Activated B cell treated with CpG ODN at 0.5 μM for 24 hours (primary cell): ENCODE data around the gene DPM2. TPM values are rescaled to one million over a fixed set of nuclear protein-coding genes. Genes with fewer than 3 reads are reported as not detected.

Experiments used
- ATAC-seq: fragments of 200-7000 bp; cut with Tn5 transposase; one replicate; pipeline ENCODE4 v1.10.0; 2021; ENCODE audit warnings: low read depth, mild to moderate bottlenecking, moderate library complexity
- CTCF ChIA-PET: fragments of 350-600 bp; sonication (Branson Sonifier 250); formaldehyde crosslinking; loops from one replicate; lab custom pipeline; 2021; ENCODE audit warnings: antibody characterized with exemption; lab: Charles Lee
- POLR2A ChIA-PET: fragments of 350-600 bp; sonication (Branson Sonifier 250); formaldehyde crosslinking; loops from one replicate; lab custom pipeline; 2021; ENCODE audit warnings: antibody characterized with exemption; lab: Charles Lee
- DNase-seq: peaks from one replicate; pipeline ENCODE4 v3.0.0; 2022
- H3K27ac Mint-ChIP-seq: one replicate; pipeline ENCODE4 v1.8.0; 2020; ENCODE audit warnings: mixed read lengths
- H3K27me3 Mint-ChIP-seq: one replicate; pipeline ENCODE4 v1.8.0; 2021; ENCODE audit warnings: mixed read lengths
- H3K36me3 Mint-ChIP-seq: one replicate; pipeline ENCODE4 v1.8.0; 2021; ENCODE audit warnings: low read depth, mixed read lengths
- H3K4me1 Mint-ChIP-seq: one replicate; pipeline ENCODE4 v1.8.0; 2021; ENCODE audit warnings: mixed read lengths
- H3K4me3 Mint-ChIP-seq: one replicate; pipeline ENCODE4 v1.8.0; 2020; ENCODE audit warnings: mild to moderate bottlenecking, mixed read lengths
- H3K9me3 Mint-ChIP-seq: one replicate; pipeline ENCODE4 v1.8.0; 2020; ENCODE audit warnings: mixed read lengths
- intact Hi-C: fragments of 100-400 bp; cut with micrococcal nuclease; formaldehyde crosslinking; loops from one replicate; pipeline ENCODE4 v1.15.1; 2024
- total RNA-seq: library from RNA; stranded (reverse); gene quantifications from 2 replicates; pipeline ENCODE4 v1.2.3, GENCODE V29; 2022
- TF ChIP-seq, protein P1 (sequence below): fragments of 200-600 bp; IDR thresholded peaks from one replicate; pipeline ENCODE4 v1.8.0; 2022; ENCODE audit warnings: antibody characterized with exemption, mild to moderate bottlenecking

DPM2 gene
- total RNA-seq, 1 donor from 2014 or later, result 50.6 TPM

DNA sequence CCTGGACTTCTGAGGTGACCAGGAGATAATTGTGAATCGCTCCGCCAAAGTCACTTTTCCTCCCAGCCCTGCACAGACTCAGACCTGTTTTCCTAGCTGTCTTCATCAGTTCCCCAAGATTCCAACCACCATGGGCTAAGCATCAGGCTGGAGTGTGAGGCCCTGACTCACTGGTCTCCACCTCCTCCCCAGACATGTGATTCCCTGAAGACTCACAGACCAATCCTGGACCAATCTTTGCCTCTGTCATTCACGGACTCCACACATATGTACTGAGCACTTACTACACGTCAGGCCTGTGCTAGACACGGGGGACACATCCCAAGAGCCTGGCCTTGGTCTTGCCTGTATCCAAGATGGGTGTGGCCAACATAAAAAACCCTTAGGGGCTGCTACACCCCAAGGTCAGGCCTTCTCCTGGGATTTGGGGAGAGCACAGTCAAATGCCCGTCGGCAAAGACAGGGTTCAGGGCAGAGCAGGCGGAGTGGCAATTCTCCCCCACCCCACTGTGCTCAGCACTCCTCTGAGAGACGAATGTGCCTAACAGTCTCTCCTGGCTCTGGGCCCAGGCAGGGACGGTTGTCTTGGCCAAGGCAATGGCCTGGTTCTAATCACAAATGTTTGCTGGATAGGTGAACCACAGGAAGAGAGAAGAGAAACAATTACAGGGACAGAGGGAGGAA is 31.2 kb upstream of the DPM2 start:
- no peak for DNase-seq
- ATAC-seq, result no peak
- TF ChIP-seq, protein P1, sequence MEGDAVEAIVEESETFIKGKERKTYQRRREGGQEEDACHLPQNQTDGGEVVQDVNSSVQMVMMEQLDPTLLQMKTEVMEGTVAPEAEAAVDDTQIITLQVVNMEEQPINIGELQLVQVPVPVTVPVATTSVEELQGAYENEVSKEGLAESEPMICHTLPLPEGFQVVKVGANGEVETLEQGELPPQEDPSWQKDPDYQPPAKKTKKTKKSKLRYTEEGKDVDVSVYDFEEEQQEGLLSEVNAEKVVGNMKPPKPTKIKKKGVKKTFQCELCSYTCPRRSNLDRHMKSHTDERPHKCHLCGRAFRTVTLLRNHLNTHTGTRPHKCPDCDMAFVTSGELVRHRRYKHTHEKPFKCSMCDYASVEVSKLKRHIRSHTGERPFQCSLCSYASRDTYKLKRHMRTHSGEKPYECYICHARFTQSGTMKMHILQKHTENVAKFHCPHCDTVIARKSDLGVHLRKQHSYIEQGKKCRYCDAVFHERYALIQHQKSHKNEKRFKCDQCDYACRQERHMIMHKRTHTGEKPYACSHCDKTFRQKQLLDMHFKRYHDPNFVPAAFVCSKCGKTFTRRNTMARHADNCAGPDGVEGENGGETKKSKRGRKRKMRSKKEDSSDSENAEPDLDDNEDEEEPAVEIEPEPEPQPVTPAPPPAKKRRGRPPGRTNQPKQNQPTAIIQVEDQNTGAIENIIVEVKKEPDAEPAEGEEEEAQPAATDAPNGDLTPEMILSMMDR, result no peak
- Mint-ChIP-seq H3K9me3 (no peaks in the 10 kb centered on the region), H3K27ac (peak overlapping the region; percentile 97), H3K4me3 (no peak overlapping the region), H3K27me3 (no peaks in the 10 kb centered on the region), H3K36me3 (peaks cover 13% of the 10 kb centered on the region), H3K4me1 (peaks cover 96% of the 10 kb centered on the region)
- ChIA-PET CTCF (interaction anchor here (0.9 kb wide), 1 partner anchor 13 kb away, joined by 3 read pairs; no protein-coding TSS in a partner anchor), POLR2A (interaction anchor here (3.1 to 5.3 kb wide), 2 partner anchors 13 to 14 kb away, joined by 16 to 93 read pairs; partner anchors contain the start of gene EEIG1)
- intact Hi-C loops, result no loop called here

DNA sequence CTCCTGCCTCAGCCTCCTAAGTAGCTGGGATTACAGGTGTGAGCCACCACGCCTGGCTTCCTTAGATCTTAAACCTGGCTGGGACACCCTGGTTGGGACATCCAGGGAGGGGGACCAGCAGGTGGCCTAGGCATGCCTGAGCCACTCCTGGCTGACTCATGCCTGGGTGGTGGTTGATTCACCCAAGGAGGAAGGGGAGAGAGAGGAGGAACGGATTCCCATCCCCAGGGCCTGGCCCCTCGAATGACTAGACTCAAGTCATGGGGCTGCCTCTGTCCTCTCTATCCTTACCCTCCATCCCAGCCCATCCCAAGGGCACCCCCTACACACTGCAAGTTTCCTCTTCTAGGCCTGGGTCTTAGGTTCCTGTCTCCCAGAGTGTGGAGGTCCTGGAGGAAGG is 30.4 kb upstream of the DPM2 start:
- ATAC-seq, result no peak
- Mint-ChIP-seq H3K27ac (peak overlapping the region; percentile 97), H3K9me3 (no peaks in the 10 kb centered on the region), H3K4me3 (no peak overlapping the region), H3K36me3 (peaks cover 21% of the 10 kb centered on the region), H3K4me1 (peaks cover 96% of the 10 kb centered on the region), H3K27me3 (no peaks in the 10 kb centered on the region)
- POLR2A ChIA-PET, result interaction anchor here (0.6 to 1.3 kb wide), 7 partner anchors 10 to 99 kb away, joined by 3 to 6 read pairs (median 3); partner anchors contain the start of gene NAIF1
- CTCF ChIA-PET, result interaction anchor here (0.9 to 1.3 kb wide), 3 partner anchors 11 to 67 kb away, joined by 3 read pairs; no protein-coding TSS in a partner anchor
- intact Hi-C loops, result no loop called here
- TF ChIP-seq, protein P1, result no peak
- no peak for DNase-seq

DNA sequence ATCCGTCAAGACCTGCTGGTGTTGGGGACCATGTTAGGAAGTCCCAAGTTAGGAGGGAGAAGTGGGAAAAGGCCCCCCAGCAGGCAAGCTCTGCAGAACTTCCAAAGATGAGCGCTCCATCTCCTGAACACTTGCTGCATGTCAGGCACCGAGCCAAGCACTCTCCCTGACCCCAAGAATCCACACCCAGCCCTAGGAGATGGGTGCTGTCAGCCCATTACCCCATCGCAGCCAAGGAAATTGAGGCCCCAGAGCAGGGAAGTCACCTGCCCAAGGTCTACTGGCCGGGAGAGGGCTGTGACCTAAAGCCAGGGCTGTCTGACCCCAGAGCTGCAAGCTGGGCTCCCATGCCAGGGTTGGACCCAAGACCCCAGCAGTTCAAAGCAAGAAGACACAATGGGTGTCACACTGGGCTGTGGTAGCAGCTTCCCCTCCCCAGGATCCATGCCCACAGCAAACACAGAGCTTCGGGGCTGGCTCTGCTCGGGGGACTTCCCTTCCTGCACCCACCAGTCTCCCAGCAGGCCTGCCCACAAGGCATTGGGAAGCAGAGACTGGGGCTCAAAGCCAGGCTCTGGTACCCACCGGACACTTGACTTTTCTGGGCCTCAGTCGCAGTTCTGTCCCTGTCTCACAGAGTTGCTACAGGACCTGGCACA is 29.6 kb upstream of the DPM2 start:
- H3K4me3 Mint-ChIP-seq, result no peak overlapping the region
- no peaks in the 10 kb centered on the region for H3K9me3 Mint-ChIP-seq
- H3K4me1 Mint-ChIP-seq, result peaks cover 96% of the 10 kb centered on the region
- ChIA-PET POLR2A (interaction anchor here (0.7 to 1.3 kb wide), 6 partner anchors 12 to 100 kb away, joined by 3 to 6 read pairs (median 3); partner anchors contain the start of gene NAIF1), CTCF (interaction anchor here (1.3 kb wide), 2 partner anchors 11 to 67 kb away, joined by 3 read pairs; no protein-coding TSS in a partner anchor)
- H3K27me3 Mint-ChIP-seq, result no peaks in the 10 kb centered on the region
- ATAC-seq (no peak), DNase-seq (no peak)
- H3K36me3 Mint-ChIP-seq, result peaks cover 24% of the 10 kb centered on the region
- H3K27ac Mint-ChIP-seq, result peak overlapping the region; percentile 97
- intact Hi-C loops, result no loop called here
- TF ChIP-seq, protein P1, result no peak

DNA sequence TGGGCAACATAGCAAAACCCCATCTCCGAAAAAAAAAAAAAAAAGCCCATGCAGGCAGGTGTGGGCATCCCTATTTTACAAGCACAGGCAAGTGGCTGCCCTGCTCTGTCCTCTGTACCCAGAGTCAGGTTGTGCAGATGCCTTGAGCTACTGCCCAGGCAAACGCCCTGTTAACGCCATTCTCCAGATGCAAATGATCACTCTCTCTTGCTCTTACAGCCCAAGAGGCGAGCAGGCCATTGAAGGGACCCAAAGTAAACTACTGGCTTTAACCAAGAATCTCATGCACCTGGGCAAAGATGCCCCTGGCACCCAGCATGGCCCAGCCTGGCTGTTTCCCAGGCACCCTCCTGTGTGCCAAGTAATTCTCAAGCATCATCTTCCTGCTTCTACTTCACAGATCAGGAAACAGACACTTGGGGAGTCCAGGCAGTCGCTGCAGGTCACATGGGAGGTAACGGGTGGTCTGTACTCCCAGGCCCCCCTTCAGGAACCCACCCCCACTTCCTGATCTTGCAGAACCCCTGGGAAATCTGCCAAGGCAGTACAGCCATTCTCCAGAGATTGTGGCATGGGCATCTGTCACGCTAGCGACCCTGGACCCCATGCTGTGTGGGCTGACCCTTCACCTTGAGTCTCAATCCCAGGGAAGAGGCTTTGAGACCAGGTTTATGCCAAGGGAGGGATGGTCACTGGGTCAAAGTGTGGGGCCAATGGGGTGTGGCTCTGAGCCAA is 28.9 kb upstream of the DPM2 start:
- DNase-seq, result no peak
- intact Hi-C loops, result no loop called here
- Mint-ChIP-seq H3K27me3 (no peaks in the 10 kb centered on the region), H3K27ac (peak overlapping the region; percentile 97), H3K4me3 (no peak overlapping the region), H3K9me3 (no peaks in the 10 kb centered on the region), H3K36me3 (peaks cover 29% of the 10 kb centered on the region), H3K4me1 (peaks cover 95% of the 10 kb centered on the region)
- ATAC-seq, result no peak
- CTCF ChIA-PET, result interaction anchor here (1.3 kb wide), 2 partner anchors 10 to 68 kb away, joined by 3 read pairs; no protein-coding TSS in a partner anchor
- POLR2A ChIA-PET, result interaction anchor here (1.0 to 1.3 kb wide), 5 partner anchors 11 to 68 kb away, joined by 3 to 7 read pairs (median 3); no protein-coding TSS in a partner anchor
- TF ChIP-seq, protein P1, result no peak
